Endometrial microvascular endothelial cells (primary cell): ENCODE data around the gene ZNF621. TPM values are rescaled to one million over a fixed set of nuclear protein-coding genes. Genes with fewer than 3 reads are reported as not detected.

Experiments used
- in situ Hi-C: cut with HindIII; loops from 2 replicates; pipeline ENCODE4 v1.10.0; 2017; ENCODE audit warnings: low sequenced_read_pairs, low pct_unique_long_range_greater_than_20kb; ENCODE audit errors: inconsistent ontology term
- total RNA-seq: library from RNA; depleted of rRNA; stranded (reverse); fragments of >200 nt; gene quantifications from one replicate; pipeline ENCODE4 v1.2.3, GENCODE V29; 2015; ENCODE audit errors: inconsistent ontology term

Gene ZNF621
- total RNA-seq = 9.7 TPM

GRCh38 chr3:40524568-40525285, at the start of gene ZNF621:
TSS of gene ZNF621 (plus strand) at chr3:40524960. CDS start at chr3:40525841, 881 bp downstream.
- in situ Hi-C loops = no loop called here

DNA sequence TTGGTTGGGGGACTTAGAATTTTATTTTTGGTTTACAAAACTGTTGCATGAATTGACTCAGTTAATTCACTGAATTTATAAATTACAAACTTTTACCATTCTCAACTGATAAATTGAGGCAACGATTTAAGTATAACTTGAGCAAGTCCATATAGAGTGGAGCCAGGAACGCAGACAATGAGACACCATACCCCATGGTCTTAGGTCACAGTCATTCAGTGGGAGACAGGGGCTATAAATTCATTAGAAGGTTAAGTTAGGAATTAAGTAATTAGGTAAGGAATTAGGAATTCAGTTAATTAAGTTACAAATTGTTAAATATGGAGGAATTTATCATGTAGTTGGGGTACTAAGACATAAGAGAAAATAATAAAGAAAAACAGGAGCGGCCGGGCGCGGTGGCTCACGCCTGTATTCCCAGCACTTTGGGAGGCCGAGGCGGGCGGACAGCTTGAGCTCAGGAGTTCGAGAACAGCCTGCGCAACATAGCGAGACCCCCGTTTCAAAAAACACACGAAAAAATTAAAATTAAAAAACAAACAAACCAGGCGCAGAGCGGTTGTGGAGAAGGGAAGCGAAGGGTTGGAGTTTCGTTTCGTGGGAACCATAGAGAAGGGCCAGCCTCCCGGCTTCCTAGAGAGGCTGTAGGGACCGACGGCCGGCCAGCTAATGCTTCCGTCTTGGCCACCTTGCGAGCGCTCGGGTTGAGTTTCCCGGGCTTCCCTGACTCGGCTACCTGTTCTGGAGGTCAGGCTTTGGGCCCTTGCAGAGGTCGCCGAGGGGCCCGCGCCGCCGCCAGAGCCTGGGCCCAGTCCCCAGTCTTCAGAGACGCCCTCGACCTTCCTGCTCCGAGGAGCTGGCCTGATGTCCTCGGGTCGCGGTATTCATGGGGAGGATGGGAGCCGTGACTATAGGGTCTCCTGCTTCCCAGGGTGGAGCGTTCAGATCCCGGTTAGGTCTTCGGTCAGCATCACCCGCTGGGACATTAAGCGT, 48.0 kb upstream of the ZNF621 start, which contains the start of gene ZNF619:
Gene ZNF619, plus strand, starts transcription at position 645 of the 993 bp plus-strand sequence. CDS start 858 bp downstream, outside the sequence.
- in situ Hi-C loops = no loop called here

DNA sequence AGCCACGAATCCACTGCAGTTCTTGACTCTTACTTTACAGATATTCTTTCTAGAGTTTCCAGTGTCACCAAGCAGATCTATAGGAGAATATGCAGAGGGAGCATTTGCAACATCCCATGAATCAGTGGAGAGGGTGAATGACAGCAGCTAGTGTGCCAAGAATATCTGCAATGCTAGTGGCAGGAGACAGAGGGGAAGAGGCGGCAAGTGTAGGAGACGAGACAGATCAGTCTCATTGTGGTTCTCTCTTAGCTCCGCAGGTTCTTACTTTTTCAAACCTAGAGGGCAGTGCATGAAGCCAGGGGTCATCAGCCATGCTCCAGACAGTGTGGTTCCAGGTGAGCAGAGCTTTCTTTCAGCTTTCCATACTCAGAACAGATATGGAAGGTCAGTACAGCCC, 47.1 kb upstream of the ZNF621 start:
- in situ Hi-C loops = no loop called here

GRCh38 chr3:40487172-40487571, 37.6 kb upstream of the ZNF621 start:
- in situ Hi-C loops = no loop called here

DNA sequence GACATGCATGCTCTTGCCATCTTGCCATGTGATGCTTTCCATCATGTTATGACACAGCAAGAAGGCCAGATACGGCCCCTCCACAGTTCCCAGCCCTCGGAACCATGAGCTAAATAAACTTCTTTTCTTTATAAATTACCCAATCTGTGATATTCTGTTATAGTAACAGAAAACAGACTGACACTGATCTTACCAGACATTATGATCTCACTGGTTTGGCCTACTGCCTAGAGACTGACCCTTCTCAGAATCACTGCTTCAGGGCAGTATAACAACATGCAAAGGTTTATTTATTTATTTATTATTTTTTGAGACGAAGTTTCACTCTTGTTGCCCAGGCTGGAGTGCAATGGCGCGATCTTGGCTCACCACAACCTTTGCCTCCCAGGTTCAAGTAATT, 33.8 kb upstream of the ZNF621 start:
- in situ Hi-C loops = no loop called here

GRCh38 chr3:40494698-40495097, 30.1 kb upstream of the ZNF621 start:
- in situ Hi-C loops = no loop called here

DNA sequence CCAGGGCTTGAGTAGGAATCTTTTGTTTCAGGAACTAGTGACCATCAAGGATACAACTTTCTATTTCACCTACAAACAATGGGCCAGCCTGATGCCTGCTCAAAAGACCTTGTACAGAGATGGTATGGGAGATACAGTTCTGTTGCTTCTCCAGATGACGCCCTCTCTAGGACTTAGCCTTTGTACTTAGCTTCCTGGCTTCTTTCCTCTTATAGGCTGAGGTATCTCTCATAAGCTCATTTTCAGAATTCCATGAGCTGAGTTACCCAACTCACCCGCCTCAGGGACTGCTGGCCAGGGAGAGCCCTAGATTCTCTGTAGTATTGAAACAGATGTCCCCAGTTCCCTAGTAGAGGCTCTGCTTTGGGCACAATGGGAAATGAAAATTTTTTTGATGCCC, 27.5 kb upstream of the ZNF621 start:
- in situ Hi-C loops = no loop called here

DNA sequence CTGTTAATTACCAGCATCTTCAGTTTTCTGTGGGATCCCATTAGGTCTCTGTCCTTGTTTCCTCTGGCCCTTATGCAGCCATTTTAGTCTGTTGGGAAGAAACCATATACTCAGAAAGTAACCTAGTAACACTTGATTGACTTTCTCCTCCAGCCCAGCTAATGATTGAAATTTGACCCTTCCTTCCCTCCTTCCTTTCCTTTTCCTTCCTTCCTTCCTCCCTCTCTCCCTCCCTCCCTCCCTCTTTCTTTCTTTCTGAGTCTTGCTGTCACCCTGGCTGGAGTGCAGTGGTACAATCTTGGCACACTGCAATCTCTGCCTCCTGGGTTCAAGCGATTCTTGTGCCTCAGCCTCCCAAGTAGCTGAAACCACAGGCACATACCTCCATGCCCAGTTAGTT, 24.8 kb upstream of the ZNF621 start:
- in situ Hi-C loops = no loop called here

- in situ Hi-C loops = no loop called here
Observed at GRCh38 chr3:40502034-40502433, 22.7 kb upstream of the ZNF621 start.

DNA sequence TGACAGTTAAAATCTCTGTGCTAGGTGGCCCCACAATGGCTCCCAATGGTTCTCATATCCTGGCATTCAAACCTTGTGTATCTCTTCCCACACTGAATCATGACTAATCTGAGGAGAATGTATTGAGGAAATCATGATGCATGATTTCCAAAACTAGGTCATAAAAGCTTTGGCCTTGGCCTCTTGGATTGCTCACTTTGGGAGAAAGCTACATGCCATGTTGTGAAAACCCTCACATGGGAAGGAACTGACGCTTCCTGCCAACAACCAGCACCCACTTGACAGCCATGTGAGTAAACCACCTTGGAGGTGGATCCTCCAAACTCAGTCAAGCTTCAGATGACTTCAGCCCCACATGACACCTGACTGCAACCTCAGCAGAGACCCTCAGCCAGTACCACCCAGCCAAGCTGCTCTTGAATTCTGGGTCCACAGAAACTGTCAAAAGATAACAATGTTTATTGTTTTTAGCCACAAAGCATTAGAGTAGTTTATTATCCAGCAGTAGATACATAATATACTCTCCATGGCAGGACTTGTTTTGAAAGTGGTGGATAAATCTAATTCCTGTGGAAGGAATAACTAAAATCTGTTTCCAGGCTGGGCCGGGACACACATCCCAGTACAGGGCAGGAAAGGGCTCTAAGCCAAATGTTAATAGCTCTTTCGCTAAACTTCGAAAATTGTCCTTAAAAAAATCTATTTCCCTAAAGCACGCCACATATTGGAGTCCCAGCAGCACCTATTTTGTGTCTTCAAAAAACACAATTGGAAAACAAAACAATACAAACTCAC, 19.9 kb upstream of the ZNF621 start:
- in situ Hi-C loops = no loop called here

DNA sequence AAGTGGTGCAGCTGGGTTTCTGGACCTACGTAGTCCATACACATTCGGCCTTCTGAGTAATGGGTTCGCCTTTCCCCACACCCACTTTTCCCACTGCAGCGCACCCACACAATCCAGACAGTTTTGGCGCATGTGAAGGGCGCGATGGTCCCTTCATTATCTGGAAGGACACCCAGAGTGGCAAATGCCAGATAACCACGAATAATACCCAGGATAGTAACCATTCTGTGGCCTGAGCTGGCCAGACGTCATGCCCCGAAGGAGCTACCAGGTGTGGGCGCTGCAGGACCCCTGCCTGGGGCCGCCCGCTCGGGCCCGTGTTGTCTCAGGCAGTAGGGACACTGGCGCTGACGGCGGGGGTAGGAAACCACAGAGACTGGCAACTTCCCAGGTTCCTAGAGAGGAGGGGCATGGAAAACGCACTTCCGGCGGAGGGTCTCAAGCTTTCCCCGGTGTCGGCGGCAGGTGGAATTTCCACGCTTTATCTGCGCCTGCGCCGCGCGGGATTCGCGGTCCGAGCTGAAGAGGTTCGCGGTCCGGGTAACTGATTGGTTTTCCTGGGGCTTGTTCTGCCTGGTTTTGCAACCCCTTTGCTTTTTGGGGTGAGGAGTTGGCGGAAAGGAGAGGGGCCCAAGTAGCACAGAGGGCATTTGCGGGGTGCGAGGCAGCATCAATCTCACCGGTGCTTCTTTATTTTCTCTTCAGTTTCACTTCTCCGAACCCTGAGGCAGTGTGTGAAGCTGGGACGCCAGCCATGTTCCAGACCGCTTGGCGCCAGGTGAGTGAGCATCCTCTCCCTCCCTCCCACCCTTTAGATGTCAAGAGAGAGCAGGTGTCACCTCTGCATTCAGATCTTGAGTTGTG, 18.9 kb upstream of the ZNF621 start, which contains the start of gene ZNF620:
Gene ZNF620, plus strand, starts transcription at position 441 of the 864 bp plus-strand sequence. Its CDS starts 314 bp downstream, at position 755.
- in situ Hi-C loops = no loop called here

GRCh38 chr3:40511031-40511718, 13.6 kb upstream of the ZNF621 start:
- in situ Hi-C loops = no loop called here

DNA sequence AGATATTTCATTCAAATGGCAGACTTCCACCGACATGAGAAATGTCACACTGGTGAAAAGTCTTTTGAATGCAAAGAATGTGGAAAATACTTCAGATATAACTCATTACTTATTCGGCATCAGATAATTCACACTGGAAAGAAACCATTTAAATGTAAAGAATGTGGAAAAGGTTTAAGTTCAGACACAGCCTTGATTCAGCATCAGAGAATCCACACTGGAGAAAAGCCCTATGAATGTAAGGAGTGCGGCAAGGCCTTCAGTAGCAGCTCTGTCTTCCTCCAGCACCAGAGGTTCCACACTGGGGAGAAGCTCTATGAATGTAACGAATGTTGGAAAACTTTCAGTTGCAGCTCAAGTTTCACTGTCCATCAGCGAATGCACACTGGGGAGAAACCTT, 8.6 kb upstream of the ZNF621 start:
- in situ Hi-C loops = no loop called here

GRCh38 chr3:40518067-40518466, 6.7 kb upstream of the ZNF621 start:
- in situ Hi-C loops = no loop called here

DNA sequence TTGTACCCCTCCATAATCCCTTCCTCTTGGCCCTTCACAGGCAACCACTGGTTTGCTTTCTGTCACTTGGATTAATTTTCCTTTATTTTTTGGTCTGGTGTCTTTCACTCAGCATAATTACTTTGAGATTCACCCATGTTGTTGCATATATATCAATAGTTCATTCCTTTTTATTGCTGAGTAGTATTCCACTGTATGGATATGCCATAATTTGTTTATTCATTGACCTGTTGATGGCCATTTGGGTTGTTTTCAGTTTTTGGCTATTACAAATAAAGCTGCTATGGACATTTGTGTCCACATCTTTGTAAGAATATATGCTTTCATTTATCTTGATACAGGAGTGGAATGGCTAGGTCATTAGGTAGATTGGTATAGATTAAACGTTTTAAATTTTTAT, 5.9 kb upstream of the ZNF621 start:
- in situ Hi-C loops = no loop called here

- in situ Hi-C loops = no loop called here
Observed at GRCh38 chr3:40521254-40521653, 3.5 kb upstream of the ZNF621 start.

- in situ Hi-C loops = no loop called here
Observed at GRCh38 chr3:40523781-40524180, 979 bp upstream of the ZNF621 start.

DNA sequence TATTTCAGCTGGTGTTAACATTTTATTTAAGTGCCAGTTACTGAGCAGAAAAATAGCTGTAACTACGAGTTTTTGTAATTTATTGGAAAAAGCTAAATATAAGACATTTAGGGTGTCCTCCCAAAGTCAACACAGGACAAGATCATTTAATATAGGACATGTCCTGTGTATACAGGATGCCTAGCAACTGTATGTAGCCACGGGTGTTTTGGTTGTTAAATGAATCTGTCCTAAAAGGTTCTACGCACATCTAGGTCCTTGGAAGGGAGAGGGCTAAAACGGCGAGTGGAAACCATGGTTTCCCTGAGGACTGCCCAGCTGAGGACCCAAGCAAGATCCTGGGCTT, 565 bp upstream of the ZNF621 start:
- in situ Hi-C loops = no loop called here
